H7 (cell line): Measurements from ENCODE around the gene BOC. TPM values are rescaled to one million over a fixed set of nuclear protein-coding genes. Genes with fewer than 3 reads are reported as not detected.
A peak's percentile ranks its signal among the peaks of the same experiment; 100 is the strongest.

ENCODE experiments used
- DNase-seq: peaks from one replicate; pipeline ENCODE4 v3.0.0; 2012
- H3K27me3 ChIP-seq: 2 replicates; pipeline ENCODE4 v1.6.0; 2011; ENCODE audit warnings: mild to moderate bottlenecking, low read length; ENCODE audit not compliant: control insufficient read depth, insufficient read depth
- H3K36me3 ChIP-seq: replicated peaks from 2 replicates; pipeline ENCODE4 v1.5.1; 2011; ENCODE audit warnings: low read length; ENCODE audit not compliant: control insufficient read depth, insufficient read depth
- H3K4me3 ChIP-seq: 2 replicates; pipeline ENCODE4 v1.5.1; 2011; ENCODE audit warnings: low read depth, mild to moderate bottlenecking, control low read depth, low read length, moderate library complexity; ENCODE audit not compliant: insufficient read depth
- total RNA-seq: library from RNA; depleted of rRNA; stranded (reverse); fragments of >200 nt; shearing (Covaris generic); gene quantifications from 2 replicates; pipeline ENCODE4 v1.2.3, GENCODE V29; 2014

Gene BOC
- total RNA-seq, 1 experiment from 2014 or later = 3.0 TPM

DNA sequence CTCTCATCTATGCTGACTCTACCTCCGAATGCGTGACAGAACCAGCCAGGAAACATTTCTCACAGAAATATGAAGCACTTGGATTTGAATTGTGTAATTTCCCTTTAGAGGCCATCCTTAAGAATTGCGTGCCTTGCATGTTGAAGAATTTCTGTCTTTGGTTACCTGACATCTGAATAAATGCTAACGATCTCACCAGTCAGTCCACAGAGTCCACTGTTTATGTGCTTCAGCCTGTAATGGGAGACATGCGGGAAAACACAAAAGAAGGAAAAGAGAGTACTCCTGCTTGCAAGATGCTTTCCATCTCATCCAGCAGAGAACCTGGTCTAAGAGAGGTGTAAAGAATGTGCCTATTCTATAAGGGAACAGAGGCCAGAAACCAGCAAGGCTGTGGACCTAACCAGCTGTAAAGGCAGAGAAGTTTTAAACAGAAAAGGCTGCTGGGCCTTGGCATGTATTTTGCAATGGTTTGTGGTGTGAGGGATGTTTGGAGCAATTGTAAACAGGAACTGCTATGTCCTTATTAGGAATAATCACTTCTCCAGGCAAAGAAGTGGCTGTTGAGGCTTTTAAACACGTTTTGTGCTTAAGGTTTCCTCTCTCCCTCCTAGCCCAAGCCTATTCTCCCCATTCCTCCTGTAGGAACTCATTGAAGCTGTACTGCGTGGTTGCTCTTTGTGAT is 36.4 kb upstream of the BOC start:
- Histone ChIP-seq H3K36me3 (no peaks in the 10 kb centered on the region), H3K27me3 (no peaks in the 10 kb centered on the region), H3K4me3 (no peak overlapping the region)
- DNase-seq = no peak

GRCh38 chr3:113177526-113177925 is 33.8 kb upstream of the BOC start:
- H3K36me3 ChIP-seq = no peaks in the 10 kb centered on the region
- no peak overlapping the region for H3K4me3 ChIP-seq
- no peaks in the 10 kb centered on the region for H3K27me3 ChIP-seq
- no peak for DNase-seq

DNA sequence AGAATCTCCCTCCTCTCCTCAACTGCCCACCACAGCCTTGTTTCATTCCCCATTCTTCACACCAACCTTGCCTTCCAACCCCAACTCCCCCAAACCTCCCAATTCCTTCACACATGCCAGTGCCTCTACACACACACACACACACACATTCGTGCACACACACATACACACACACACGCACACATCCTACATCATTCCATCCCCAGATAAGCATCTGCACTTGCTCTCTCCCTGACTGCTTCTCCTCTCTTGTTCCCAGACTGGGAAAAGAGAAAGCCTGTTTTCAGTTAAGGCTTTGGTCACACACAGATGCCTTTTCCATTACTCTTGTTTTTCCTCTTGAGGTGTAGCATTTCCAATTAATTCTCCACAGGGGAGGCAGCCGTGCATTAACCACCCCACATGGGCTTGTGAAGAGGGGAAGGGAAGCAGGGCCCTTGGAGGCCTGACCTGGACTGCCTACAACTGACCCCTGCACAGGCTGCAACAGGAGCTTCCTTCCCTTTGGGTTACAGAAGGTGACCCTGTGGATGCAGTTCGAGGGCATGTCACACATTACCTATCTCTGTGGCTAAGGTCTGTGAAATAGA is 32.0 kb upstream of the BOC start:
- Histone ChIP-seq H3K27me3 (no peaks in the 10 kb centered on the region), H3K36me3 (no peaks in the 10 kb centered on the region), H3K4me3 (no peak overlapping the region)
- no peak for DNase-seq

GRCh38 chr3:113183748-113184661 is 27.4 kb upstream of the BOC start:
- DNase-seq = no peak
- no peak overlapping the region for H3K4me3 ChIP-seq
- H3K27me3 ChIP-seq = no peaks in the 10 kb centered on the region
- H3K36me3 ChIP-seq = no peaks in the 10 kb centered on the region

GRCh38 chr3:113185194-113185835 is 26.0 kb upstream of the BOC start:
- no peak overlapping the region for H3K4me3 ChIP-seq
- H3K36me3 ChIP-seq = no peaks in the 10 kb centered on the region
- DNase-seq = no peak
- no peaks in the 10 kb centered on the region for H3K27me3 ChIP-seq

- Histone ChIP-seq H3K36me3 (no peaks in the 10 kb centered on the region), H3K27me3 (no peaks in the 10 kb centered on the region), H3K4me3 (no peak overlapping the region)
- DNase-seq = no peak
Observed at GRCh38 chr3:113186566-113186965, 24.8 kb upstream of the BOC start.

GRCh38 chr3:113193288-113193687 is 18.1 kb upstream of the BOC start:
- DNase-seq = no peak
- H3K27me3 ChIP-seq = no peaks in the 10 kb centered on the region; the same call in 1 of the 2 replicates
- H3K4me3 ChIP-seq = no peak overlapping the region
- no peaks in the 10 kb centered on the region for H3K36me3 ChIP-seq

DNA sequence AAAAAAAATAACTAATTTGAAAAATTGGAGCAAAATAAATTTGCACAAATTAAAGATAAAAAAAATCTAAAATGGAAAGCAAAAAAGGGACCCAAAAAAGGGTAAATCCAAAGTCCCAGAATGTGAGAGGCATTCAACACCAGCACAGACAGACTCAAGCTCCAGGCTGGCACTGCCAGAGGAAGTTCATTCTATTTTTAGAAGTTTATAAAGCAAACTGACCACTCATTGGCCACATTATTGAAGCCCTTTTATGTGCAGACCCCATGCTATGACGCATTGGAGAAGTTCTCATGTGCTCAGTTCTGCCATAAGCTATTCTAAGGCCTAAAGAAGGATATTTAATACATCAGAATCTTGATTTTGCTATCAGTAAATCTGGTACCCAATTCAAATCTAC is 17.6 kb upstream of the BOC start:
- no peaks in the 10 kb centered on the region for H3K36me3 ChIP-seq
- no peak for DNase-seq
- no peak overlapping the region for H3K4me3 ChIP-seq
- no peaks in the 10 kb centered on the region; the same call in 1 of the 2 replicates for H3K27me3 ChIP-seq

DNA sequence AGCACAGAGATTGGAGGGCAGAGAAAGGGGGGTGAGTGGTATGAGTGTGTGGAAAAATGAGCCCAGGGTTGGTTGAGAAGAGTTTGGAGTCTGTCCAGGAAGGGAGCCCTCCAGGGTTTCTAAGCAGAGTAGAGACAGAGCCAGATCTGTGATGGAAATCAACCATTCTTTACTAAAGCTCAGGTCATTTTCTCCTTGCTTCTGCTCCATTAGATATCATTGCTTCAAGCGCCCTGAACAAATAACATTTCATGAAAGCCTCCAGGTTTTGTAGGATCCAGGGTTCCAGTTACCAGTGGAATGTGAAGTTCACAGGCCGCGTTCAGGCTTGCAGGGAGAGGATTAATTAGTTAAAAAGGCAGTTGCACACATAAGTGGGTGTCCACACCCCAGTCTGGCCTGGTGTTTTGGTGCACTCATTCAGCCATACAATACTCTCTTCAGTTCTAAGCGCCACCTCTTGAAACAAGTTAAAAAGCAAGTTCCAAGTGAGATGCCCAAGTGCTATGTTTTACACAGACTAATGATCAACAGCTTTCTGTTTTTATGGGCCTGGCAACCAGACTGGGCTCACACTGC is 16.4 kb upstream of the BOC start:
- no peak for DNase-seq
- no peaks in the 10 kb centered on the region for H3K36me3 ChIP-seq
- no peak overlapping the region for H3K4me3 ChIP-seq
- no peaks in the 10 kb centered on the region; the same call in 1 of the 2 replicates for H3K27me3 ChIP-seq

DNA sequence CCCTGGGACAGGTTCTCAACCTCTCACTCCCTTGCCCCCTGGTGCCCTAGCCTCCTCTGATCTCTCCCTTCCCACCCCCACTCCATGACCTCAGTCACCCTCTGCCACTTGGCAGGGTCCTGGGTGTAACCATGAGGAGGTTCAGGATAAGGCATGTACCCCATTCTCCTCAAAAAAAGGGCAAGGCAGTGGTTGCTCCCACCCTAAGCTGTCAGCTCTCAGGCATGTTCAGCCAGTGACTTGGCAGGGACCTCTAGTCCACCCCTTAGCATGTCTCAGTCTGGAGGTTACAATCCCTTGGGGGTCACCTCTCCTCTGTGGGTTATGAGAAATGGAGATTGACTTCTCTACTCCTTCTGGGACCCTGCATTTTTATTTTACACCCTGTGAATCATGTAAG is 11.0 kb upstream of the BOC start:
- no peak for DNase-seq
- H3K4me3 ChIP-seq = no peak overlapping the region
- H3K27me3 ChIP-seq = no peaks in the 10 kb centered on the region
- no peaks in the 10 kb centered on the region for H3K36me3 ChIP-seq

DNA sequence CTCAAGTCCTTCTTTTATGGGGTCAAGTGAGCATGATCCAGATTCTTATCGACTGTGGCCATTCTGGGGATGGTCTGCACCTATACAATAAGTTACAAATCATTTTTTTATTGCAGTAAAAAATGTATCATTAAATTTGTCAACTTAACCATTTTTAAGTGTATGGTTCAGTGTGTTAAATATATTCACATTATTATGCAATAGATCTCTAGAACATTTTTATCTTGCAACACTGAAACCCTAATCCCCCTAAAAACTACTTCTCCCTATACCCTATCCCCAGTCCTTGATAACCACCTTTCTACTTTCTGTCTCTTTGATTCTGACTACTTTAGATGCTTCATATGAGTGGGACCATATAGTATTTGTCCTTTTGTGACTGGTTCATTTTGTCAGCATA is 10.4 kb upstream of the BOC start:
- no peaks in the 10 kb centered on the region for H3K27me3 ChIP-seq
- no peak overlapping the region for H3K4me3 ChIP-seq
- H3K36me3 ChIP-seq = no peaks in the 10 kb centered on the region
- no peak for DNase-seq

DNA sequence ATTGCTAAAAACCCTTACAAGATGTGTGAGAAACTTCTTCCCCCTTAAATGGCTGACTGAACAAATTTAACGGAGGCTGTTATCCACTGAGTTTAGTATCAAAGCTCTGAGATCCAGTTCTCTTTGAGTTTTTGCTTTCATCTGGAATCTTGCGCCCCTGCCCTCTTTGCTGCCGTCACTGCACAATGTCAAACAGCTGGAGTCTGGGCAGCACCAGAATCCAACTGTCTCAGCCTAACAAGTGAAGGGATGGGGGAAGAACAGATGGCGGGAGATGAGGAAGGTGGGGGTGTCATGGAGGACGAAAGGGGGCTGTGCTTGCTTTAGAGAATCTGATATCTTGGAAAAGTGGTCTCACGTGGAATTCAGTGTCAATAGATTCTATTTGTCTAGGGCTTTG is 7.0 kb upstream of the BOC start:
- DNase-seq = no peak

DNA sequence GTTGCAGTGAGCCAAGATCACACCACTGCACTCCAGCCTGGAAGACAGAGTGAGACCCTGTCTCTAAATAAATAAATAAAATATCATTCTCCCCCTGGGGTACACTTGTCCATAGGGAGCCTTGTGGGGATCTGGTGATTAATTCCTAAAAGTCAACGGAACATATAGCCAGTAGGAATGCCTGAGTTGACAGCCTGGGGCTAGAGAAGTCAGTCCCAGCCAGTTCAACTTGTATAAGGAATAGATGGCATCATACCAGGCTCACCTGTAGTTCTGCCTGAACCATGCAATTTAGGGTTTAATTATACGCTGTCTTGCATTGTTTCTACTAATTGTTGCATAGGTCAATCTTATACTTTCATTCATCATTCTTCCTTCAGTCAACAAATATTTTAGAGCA is 5.9 kb upstream of the BOC start:
- Histone ChIP-seq H3K27me3 (no peaks in the 10 kb centered on the region), H3K4me3 (no peak overlapping the region), H3K36me3 (no peaks in the 10 kb centered on the region)
- DNase-seq = no peak

More for the DNA sequence above, 7.0 kb upstream of the BOC start:
- Histone ChIP-seq H3K4me3 (no peak overlapping the region), H3K36me3 (no peaks in the 10 kb centered on the region), H3K27me3 (no peaks in the 10 kb centered on the region)

GRCh38 chr3:113210604-113211329 is 590 bp upstream of the BOC start:
- no peaks in the 10 kb centered on the region for H3K36me3 ChIP-seq
- peaks cover 30% of the 10 kb centered on the region for H3K27me3 ChIP-seq
- DNase-seq = peak; percentile 70

More at GRCh38 chr3:113210604-113211329, 590 bp upstream of the BOC start:
- peak overlapping the region; percentile 83 for H3K4me3 ChIP-seq
